K562 (cell line): ENCODE results near the gene PAX5. TPM values are rescaled to one million over a fixed set of nuclear protein-coding genes. Genes with fewer than 3 reads are reported as not detected.

Source experiments
- ATAC-seq: fragments of 200-7000 bp; cut with Tn5 transposase; 3 replicates; pipeline ENCODE4 v1.9.1; 2020; ENCODE audit warnings: moderate library complexity
- BruUV-seq: library from RNA; stranded (reverse); fragments of 400-500 nt; replicated peaks from 2 replicates; lab custom pipeline; 2021; lab: Mats Ljungman, UMichigan
- CTCF ChIA-PET: fragments of 300-600 bp; formaldehyde crosslinking; extraction: SDS; loops from one replicate; lab custom pipeline; 2021; ENCODE audit warnings: low intra/inter-chr PET ratio; lab: Yijun Ruan, JAX
- POLR2A ChIA-PET: fragments of 300-600, 350-650 bp; sonication (Branson Sonifier 250); formaldehyde crosslinking; extraction: SDS; loops from one replicate; lab custom pipeline; 2021; ENCODE audit warnings: antibody characterized with exemption, inconsistent platforms; lab: Yijun Ruan, JAX
- DNase-seq, 4 experiments: peaks; one replicate each; pipeline versions ENCODE4 v3.0.0 to v3.0.0-alpha.2; 2011 to 2018; ENCODE audit warnings: low spot score in 3 of 4, mixed read lengths in 3 of 4; ENCODE audit errors: extremely low read depth in 1 of 4
- FAIRE-seq: peaks from 2 replicates; lab custom pipeline; 2011; peaks lifted over from hg19 to GRCh38; lab: Jason Lieb, UNC
- H2AFZ ChIP-seq: 2 replicates; pipeline ENCODE4 v1.6.0; 2011; ENCODE audit warnings: low read depth, low read length, control low read depth, inconsistent platforms
- H3K27ac ChIP-seq: fragments of 200-600 bp; 3 replicates; pipeline ENCODE4 v1.8.0; 2011; ENCODE audit warnings: low read depth, mild to moderate bottlenecking, control low read depth, inconsistent platforms, low read length, moderate library complexity, mixed read lengths; ENCODE audit errors: extremely low read depth
- H3K27me3 ChIP-seq, 2 experiments: fragments of 300-600 bp in 1 of 2; 2 replicates in 1 of 2; 3 replicates in 1 of 2; pipeline versions ENCODE4 v1.6.0 to v1.8.0; 2011; ENCODE audit warnings: inconsistent platforms in 2 of 2, low read length in 2 of 2, mild to moderate bottlenecking in 1 of 2, mixed read lengths in 1 of 2, moderate library complexity in 1 of 2; ENCODE audit not compliant: control insufficient read depth in 2 of 2, insufficient read depth in 2 of 2
- H3K36me3 ChIP-seq: fragments of 300-600 bp; 3 replicates; pipeline ENCODE4 v1.8.0; 2011; ENCODE audit warnings: mild to moderate bottlenecking, low read length, inconsistent platforms; ENCODE audit not compliant: control insufficient read depth, insufficient read depth
- H3K4me1 ChIP-seq, 2 experiments: fragments of 200-600 bp in 1 of 2; replicated peaks in 1 of 2; 2 replicates in 1 of 2; 3 replicates in 1 of 2; pipeline versions ENCODE4 v1.5.1 to v1.8.0; 2011; ENCODE audit warnings: inconsistent platforms in 2 of 2, low read length in 2 of 2, mild to moderate bottlenecking in 1 of 2, mixed read lengths in 1 of 2, moderate library complexity in 1 of 2; ENCODE audit not compliant: control insufficient read depth in 2 of 2, insufficient read depth in 2 of 2
- H3K4me2 ChIP-seq: 2 replicates; pipeline ENCODE4 v1.6.1; 2011; ENCODE audit warnings: low read length, control low read depth, inconsistent platforms, mixed read lengths; ENCODE audit not compliant: insufficient read depth
- H3K4me3 ChIP-seq: fragments of 200-600 bp; sonication (generic), shearing (Covaris generic); 2 replicates; pipeline ENCODE4 v1.5.1; 2016; ENCODE audit warnings: control low read depth, inconsistent platforms
- H3K79me2 ChIP-seq: fragments of 200-600 bp; 3 replicates; pipeline ENCODE4 v1.8.0; 2011; ENCODE audit warnings: low read length, inconsistent platforms; ENCODE audit not compliant: control insufficient read depth, insufficient read depth
- H3K9ac ChIP-seq, 2 experiments: 2 replicates each; pipeline versions ENCODE4 v1.6.0 to v1.6.1; 2011; ENCODE audit warnings: low read depth in 2 of 2, low read length in 2 of 2, control low read depth in 1 of 2, inconsistent platforms in 1 of 2, mild to moderate bottlenecking in 1 of 2, mixed read lengths in 1 of 2; ENCODE audit not compliant: insufficient read depth in 1 of 2
- H3K9me1 ChIP-seq: one replicate; pipeline ENCODE4 v1.6.0; 2011; ENCODE audit warnings: inconsistent platforms, mild to moderate bottlenecking, low read length, moderate library complexity; ENCODE audit not compliant: control insufficient read depth, insufficient read depth
- H3K9me3 ChIP-seq: replicated peaks from 2 replicates; pipeline ENCODE4 v1.5.1; 2011; ENCODE audit warnings: low read depth, low read length, inconsistent platforms; ENCODE audit not compliant: control insufficient read depth, insufficient read depth
- H4K20me1 ChIP-seq: replicated peaks from 2 replicates; pipeline ENCODE4 v1.6.1; 2011; ENCODE audit warnings: low read length, inconsistent platforms, mixed read lengths; ENCODE audit not compliant: control insufficient read depth, insufficient read depth
- KLF16 ChIP-seq: IDR thresholded peaks from 2 replicates; pipeline ENCODE4 v1.6.1; 2016; ENCODE audit warnings: antibody characterized with exemption
- NR2C2 ChIP-seq, 2 experiments: fragments of 200-800 bp in 1 of 2; sonication (Bioruptor generic) in 1 of 2; sonication (generic) in 1 of 2; formaldehyde crosslinking in 1 of 2; IDR thresholded peaks; 2 replicates each; pipeline versions ENCODE4 v1.6.1 to v1.8.0; 2016 to 2022; ENCODE audit warnings: mild to moderate bottlenecking in 1 of 2, missing compliant biosample characterization in 1 of 2, missing genetic modification characterization in 1 of 2, missing genetic modification reagents in 1 of 2
- PCBP2 ChIP-seq: fragments of 200-400 bp; formaldehyde crosslinking; IDR thresholded peaks from 2 replicates; pipeline ENCODE4 v1.6.1; 2018; ENCODE audit warnings: low read length, low read depth, mild to moderate bottlenecking, moderate library complexity; ENCODE audit not compliant: poor library complexity, severe bottlenecking
- WGBS: fragments of 100-300 bp; shearing (Covaris generic); methylation state at CpG from one replicate; pipeline ENCODE4 v1.1.6; 2016; ENCODE audit warnings: low coverage, mixed read lengths; ENCODE audit not compliant: insufficient coverage; ENCODE audit errors: missing lambda C conversion rate; 5-methylcytosine and 5-hydroxymethylcytosine counted together
- in situ Hi-C: fragments of 300-500 bp; cut with MboI; formaldehyde crosslinking; loops from 4 replicates; pipeline ENCODE4 v1.15.0; 2018; ENCODE audit warnings: inconsistent platforms, mixed read lengths
- intact Hi-C: fragments of 100-400 bp; cut with micrococcal nuclease; formaldehyde crosslinking; loops from 2 replicates; pipeline ENCODE4 v1.14.2; 2022
- polyA plus RNA-seq, 8 experiments: library from polyadenylated mRNA; depleted of rRNA in 4 of 8; stranded (reverse) in 5 of 8; unstranded in 3 of 8; fragments of >200 nt; fragmentation: Nextera tagmentation in 2 of 8; fragmentation: Illumina TruSeq in 1 of 8; extraction: Ambion mirVana in 2 of 8; extraction: Trizol in 1 of 8; gene quantifications; 2 replicates each; pipeline versions ENCODE4 v1.2.1 to v1.2.3, GENCODE V29; 2011 to 2014; ENCODE audit warnings: inconsistent platforms in 1 of 8, missing spikeins in 1 of 8
- total RNA-seq, 7 experiments: library from RNA; depleted of rRNA in 6 of 7; stranded (reverse); fragments of >200 nt in 6 of 7; fragmentation: Illumina TruSeq in 2 of 7; extraction: Trizol in 2 of 7; gene quantifications; 2 replicates each; pipeline versions ENCODE4 v1.2.1 to v1.2.3, GENCODE V29; 2011 to 2021; ENCODE audit warnings: low replicate concordance in 1 of 7
- TF ChIP-seq, protein P1 (sequence below): fragments of 450-650 bp; IDR thresholded peaks from 2 replicates; pipeline ENCODE4 v1.6.1; 2017; ENCODE audit warnings: antibody characterized with exemption, mild to moderate bottlenecking

The PAX5 gene
- total and polyA plus RNA-seq, 9 of the 15 experiments (the other 6 are each of a cell fraction or from before 2014, with no cell fraction given): 0.03 to 0.09 TPM; not detected in 7

DNA sequence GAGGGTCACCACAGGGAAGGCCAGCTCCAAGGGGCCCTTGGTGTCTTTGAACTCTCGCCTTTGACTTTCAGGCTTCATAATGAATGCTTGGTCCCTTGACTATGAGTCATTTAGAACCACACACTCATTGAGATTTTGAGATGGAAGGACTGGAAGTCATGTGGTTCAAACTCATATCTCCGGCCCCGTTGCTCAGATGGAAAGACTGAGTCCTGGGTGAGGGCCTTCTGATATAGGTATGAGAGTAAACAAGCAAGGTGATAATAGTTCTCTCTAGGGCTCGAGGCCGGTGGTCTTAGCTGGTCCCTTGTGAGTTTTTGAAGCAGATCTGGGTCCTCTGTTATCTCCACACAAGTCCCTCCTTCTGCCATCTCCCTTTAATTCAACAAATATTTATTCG, 210.6 kb downstream of the PAX5 start:
- FAIRE-seq (no peak), ATAC-seq (no peak), DNase-seq (no peak)
- H3K4me2 ChIP-seq: no peak overlapping the region
- in situ Hi-C loops (no loop called here), intact Hi-C loops (no loop called here)
- POLR2A ChIA-PET: no interaction called here
- H3K79me2 ChIP-seq: no peaks in the 10 kb centered on the region
- no peaks in the 10 kb centered on the region for H3K9me1 ChIP-seq
- BruUV-seq: no TSS peak
- H3K36me3 ChIP-seq: no peaks in the 10 kb centered on the region
- H3K4me3 ChIP-seq: no peak overlapping the region
- TF ChIP-seq, protein P1, sequence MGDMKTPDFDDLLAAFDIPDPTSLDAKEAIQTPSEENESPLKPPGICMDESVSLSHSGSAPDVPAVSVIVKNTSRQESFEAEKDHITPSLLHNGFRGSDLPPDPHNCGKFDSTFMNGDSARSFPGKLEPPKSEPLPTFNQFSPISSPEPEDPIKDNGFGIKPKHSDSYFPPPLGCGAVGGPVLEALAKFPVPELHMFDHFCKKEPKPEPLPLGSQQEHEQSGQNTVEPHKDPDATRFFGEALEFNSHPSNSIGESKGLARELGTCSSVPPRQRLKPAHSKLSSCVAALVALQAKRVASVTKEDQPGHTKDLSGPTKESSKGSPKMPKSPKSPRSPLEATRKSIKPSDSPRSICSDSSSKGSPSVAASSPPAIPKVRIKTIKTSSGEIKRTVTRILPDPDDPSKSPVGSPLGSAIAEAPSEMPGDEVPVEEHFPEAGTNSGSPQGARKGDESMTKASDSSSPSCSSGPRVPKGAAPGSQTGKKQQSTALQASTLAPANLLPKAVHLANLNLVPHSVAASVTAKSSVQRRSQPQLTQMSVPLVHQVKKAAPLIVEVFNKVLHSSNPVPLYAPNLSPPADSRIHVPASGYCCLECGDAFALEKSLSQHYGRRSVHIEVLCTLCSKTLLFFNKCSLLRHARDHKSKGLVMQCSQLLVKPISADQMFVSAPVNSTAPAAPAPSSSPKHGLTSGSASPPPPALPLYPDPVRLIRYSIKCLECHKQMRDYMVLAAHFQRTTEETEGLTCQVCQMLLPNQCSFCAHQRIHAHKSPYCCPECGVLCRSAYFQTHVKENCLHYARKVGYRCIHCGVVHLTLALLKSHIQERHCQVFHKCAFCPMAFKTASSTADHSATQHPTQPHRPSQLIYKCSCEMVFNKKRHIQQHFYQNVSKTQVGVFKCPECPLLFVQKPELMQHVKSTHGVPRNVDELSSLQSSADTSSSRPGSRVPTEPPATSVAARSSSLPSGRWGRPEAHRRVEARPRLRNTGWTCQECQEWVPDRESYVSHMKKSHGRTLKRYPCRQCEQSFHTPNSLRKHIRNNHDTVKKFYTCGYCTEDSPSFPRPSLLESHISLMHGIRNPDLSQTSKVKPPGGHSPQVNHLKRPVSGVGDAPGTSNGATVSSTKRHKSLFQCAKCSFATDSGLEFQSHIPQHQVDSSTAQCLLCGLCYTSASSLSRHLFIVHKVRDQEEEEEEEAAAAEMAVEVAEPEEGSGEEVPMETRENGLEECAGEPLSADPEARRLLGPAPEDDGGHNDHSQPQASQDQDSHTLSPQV: no peak
- TF ChIP-seq KLF16 (no peak), NR2C2 (CRISPR knock-in tag; IDR thresholded peaks at IDR 0.05) (no peak), NR2C2 (tag; IDR thresholded peaks at IDR 0.05) (no peak), PCBP2 (no peak)
- WGBS: 0% methylated on average over 5 of the region's 6 CpGs
- peaks cover 10 to 51% of the 10 kb centered on the region in 2 experiments; a peak in 4 of 5 replicates for H3K27me3 ChIP-seq
- H3K9ac ChIP-seq: no peak overlapping the region
- H3K9me3 ChIP-seq: no peaks in the 10 kb centered on the region
- no peaks in the 10 kb centered on the region for H4K20me1 ChIP-seq
- H2AFZ ChIP-seq: no peak overlapping the region
- H3K4me1 ChIP-seq: peaks cover 0 to 2% of the 10 kb centered on the region in 2 experiments; a peak in 1 of 5 replicates
- CTCF ChIA-PET: no interaction called here
- no peak overlapping the region for H3K27ac ChIP-seq
